ENCODE data around the gene ZNF727.
"Not testable (repeated sequence)": the region's sequence is repeated elsewhere in the genome, so short reads cannot be mapped to it uniquely, and the experiment has no call there.

DNA sequence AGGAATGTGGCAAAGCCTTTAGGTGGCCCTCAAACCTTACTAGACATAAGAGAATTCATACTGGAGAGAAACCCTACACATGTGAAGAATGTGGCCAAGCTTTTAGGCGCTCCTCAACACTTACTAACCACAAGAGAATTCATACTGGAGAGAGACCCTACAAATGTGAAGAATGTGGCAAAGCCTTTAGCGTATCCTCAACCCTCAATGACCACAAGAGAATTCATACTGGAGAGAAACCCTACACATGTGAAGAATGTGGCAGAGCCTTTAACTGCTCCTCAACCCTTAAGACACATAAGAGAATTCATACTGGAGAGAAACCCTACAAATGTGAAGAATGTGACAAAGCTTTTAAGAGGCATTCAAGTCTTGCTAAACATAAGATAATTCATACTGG lies 29.7 kb upstream of the ZNF727 start:
- TF ChIP-seq, protein P1, sequence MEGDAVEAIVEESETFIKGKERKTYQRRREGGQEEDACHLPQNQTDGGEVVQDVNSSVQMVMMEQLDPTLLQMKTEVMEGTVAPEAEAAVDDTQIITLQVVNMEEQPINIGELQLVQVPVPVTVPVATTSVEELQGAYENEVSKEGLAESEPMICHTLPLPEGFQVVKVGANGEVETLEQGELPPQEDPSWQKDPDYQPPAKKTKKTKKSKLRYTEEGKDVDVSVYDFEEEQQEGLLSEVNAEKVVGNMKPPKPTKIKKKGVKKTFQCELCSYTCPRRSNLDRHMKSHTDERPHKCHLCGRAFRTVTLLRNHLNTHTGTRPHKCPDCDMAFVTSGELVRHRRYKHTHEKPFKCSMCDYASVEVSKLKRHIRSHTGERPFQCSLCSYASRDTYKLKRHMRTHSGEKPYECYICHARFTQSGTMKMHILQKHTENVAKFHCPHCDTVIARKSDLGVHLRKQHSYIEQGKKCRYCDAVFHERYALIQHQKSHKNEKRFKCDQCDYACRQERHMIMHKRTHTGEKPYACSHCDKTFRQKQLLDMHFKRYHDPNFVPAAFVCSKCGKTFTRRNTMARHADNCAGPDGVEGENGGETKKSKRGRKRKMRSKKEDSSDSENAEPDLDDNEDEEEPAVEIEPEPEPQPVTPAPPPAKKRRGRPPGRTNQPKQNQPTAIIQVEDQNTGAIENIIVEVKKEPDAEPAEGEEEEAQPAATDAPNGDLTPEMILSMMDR (IDR thresholded peaks at IDR 0.05): not testable (repeated sequence)
- not testable (repeated sequence) for TF ChIP-seq POLR2A (IDR thresholded peaks at IDR 0.05)

Data from prostate gland (tissue), 2 donors.